Ascending aorta (tissue), 2 donors: ENCODE results near the gene ACVRL1. TPM values are rescaled to one million over a fixed set of nuclear protein-coding genes. Genes with fewer than 3 reads are reported as not detected.

Source experiments
- DNase-seq, 2 donors: peaks; one replicate each; pipeline ENCODE4 v3.0.0-alpha.2; 2019; ENCODE audit warnings: low spot score in 2 of 2
- H3K27ac ChIP-seq, 2 donors: fragments of 200-600 bp; sonication (generic); one replicate each; pipeline ENCODE4 v1.5.1; 2016 to 2017; ENCODE audit warnings: mild to moderate bottlenecking in 1 of 2
- H3K27me3 ChIP-seq: fragments of 200-600 bp; sonication (generic); one replicate; pipeline ENCODE4 v1.5.1; 2017
- H3K36me3 ChIP-seq, 2 donors: fragments of 200-600 bp; sonication (generic); one replicate each; pipeline ENCODE4 v1.5.1; 2016
- H3K4me1 ChIP-seq, 2 donors: fragments of 200-600 bp; sonication (generic); one replicate each; pipeline ENCODE4 v1.5.1; 2016 to 2017; ENCODE audit warnings: mild to moderate bottlenecking in 1 of 2
- H3K4me3 ChIP-seq, 2 donors: fragments of 200-600 bp; sonication (generic); one replicate each; pipeline ENCODE4 v1.5.1; 2016 to 2017; ENCODE audit warnings: mild to moderate bottlenecking in 1 of 2
- H3K9me3 ChIP-seq, 2 donors: fragments of 200-600 bp; sonication (generic); one replicate each; pipeline ENCODE4 v1.5.1; 2016
- CTCF ChIP-seq, 3 experiments: fragments of 200-600 bp in 2 of 3; fragments of 450-650 bp in 1 of 3; sonication (generic) in 2 of 3; IDR thresholded peaks; one replicate each; pipeline ENCODE4 v1.5.1; 2016 to 2019; ENCODE audit warnings: antibody characterized with exemption in 3 of 3, mild to moderate bottlenecking in 1 of 3, moderate library complexity in 1 of 3
- intact Hi-C: fragments of 100-400 bp; cut with DNase I; formaldehyde crosslinking; loops from one replicate; pipeline ENCODE4 v1.15.1; 2023
- total RNA-seq: library from RNA; depleted of rRNA; stranded (reverse); fragments of >200 nt; gene quantifications from one replicate; pipeline ENCODE4 v1.1.0, GENCODE V29; 2016

Gene ACVRL1
- 308 TPM for total RNA-seq

GRCh38 chr12:51907083-51907855 is at the start of gene ACVRL1:
TSS of gene ACVRL1 (plus strand) at chr12:51907504. CDS start at chr12:51912475, 4,971 bp downstream.
- H3K9me3 ChIP-seq = peaks cover 0 to 3% of the 10 kb centered on the region in 2 donors
- peak in 1 of 2 donors; percentile 59 for DNase-seq
- intact Hi-C loops = no loop called here
- H3K27me3 ChIP-seq = no peaks in the 10 kb centered on the region
- H3K27ac ChIP-seq = peak within 1 kb of the TSS; percentile 63 to 82
- peak within 1 kb of the TSS; percentile 53 to 65 for H3K4me3 ChIP-seq
- H3K4me1 ChIP-seq = peaks cover 0 to 10% of the 10 kb centered on the region in 2 donors
- no peak for TF ChIP-seq CTCF (IDR thresholded peaks at IDR 0.05)
- no peaks in the 10 kb centered on the region for H3K36me3 ChIP-seq

GRCh38 chr12:51860986-51861385 is 46.3 kb upstream of the ACVRL1 start:
- no peak overlapping the region for H3K27ac ChIP-seq
- intact Hi-C loops = no loop called here
- peaks cover 6% of the 10 kb centered on the region in 2 donors for H3K4me1 ChIP-seq
- H3K36me3 ChIP-seq = no peaks in the 10 kb centered on the region
- no peak for DNase-seq
- no peak overlapping the region for H3K4me3 ChIP-seq
- no peaks in the 10 kb centered on the region for H3K27me3 ChIP-seq
- no peak for TF ChIP-seq CTCF (IDR thresholded peaks at IDR 0.05)
- H3K9me3 ChIP-seq = no peaks in the 10 kb centered on the region

- no peaks in the 10 kb centered on the region for H3K27me3 ChIP-seq
- no peaks in the 10 kb centered on the region for H3K36me3 ChIP-seq
- TF ChIP-seq CTCF (IDR thresholded peaks at IDR 0.05) = no peak
- H3K4me1 ChIP-seq = peaks cover 6% of the 10 kb centered on the region in 2 donors
- intact Hi-C loops = no loop called here
- DNase-seq = no peak
- no peak overlapping the region for H3K4me3 ChIP-seq
- H3K9me3 ChIP-seq = no peaks in the 10 kb centered on the region
- H3K27ac ChIP-seq = no peak overlapping the region
These were observed 44.4 kb upstream of the ACVRL1 start for GRCh38 chr12:51862947-51863346.

- DNase-seq = no peak
- Histone ChIP-seq H3K27ac (no peak overlapping the region), H3K36me3 (no peaks in the 10 kb centered on the region), H3K27me3 (no peaks in the 10 kb centered on the region), H3K9me3 (no peaks in the 10 kb centered on the region), H3K4me1 (peaks cover 6% of the 10 kb centered on the region in 2 donors), H3K4me3 (peak overlapping the region; percentile 45 to 59)
- intact Hi-C loops = no loop called here
- TF ChIP-seq CTCF (IDR thresholded peaks at IDR 0.05) = no peak
These were observed 43.9 kb upstream of the ACVRL1 start for GRCh38 chr12:51863363-51863932.

GRCh38 chr12:51863933-51864832 is 43.1 kb upstream of the ACVRL1 start:
- H3K4me1 ChIP-seq = peaks cover 10 to 11% of the 10 kb centered on the region in 2 donors
- H3K27ac ChIP-seq = no peak overlapping the region
- TF ChIP-seq CTCF (IDR thresholded peaks at IDR 0.05) = no peak
- H3K27me3 ChIP-seq = peaks cover 5% of the 10 kb centered on the region
- DNase-seq = no peak
- H3K36me3 ChIP-seq = no peaks in the 10 kb centered on the region
- intact Hi-C loops = no loop called here
- H3K9me3 ChIP-seq = no peaks in the 10 kb centered on the region
- peak overlapping the region; percentile 45 to 59 for H3K4me3 ChIP-seq
